Posterior vena cava (tissue), 2 donors: Measurements from ENCODE around the gene OR7D4. TPM values are rescaled to one million over a fixed set of nuclear protein-coding genes. Genes with fewer than 3 reads are reported as not detected.
A peak's percentile ranks its signal among the peaks of the same experiment; 100 is the strongest.
"Not testable (repeated sequence)": the region's sequence is repeated elsewhere in the genome, so short reads cannot be mapped to it uniquely, and the experiment has no call there.

Experiments used
- DNase-seq: peaks from one replicate; pipeline ENCODE4 v3.0.0-alpha.2; 2020; ENCODE audit warnings: low spot score
- intact Hi-C, 2 donors: fragments of 100-400 bp; cut with DNase I; formaldehyde crosslinking; loops; one replicate each; pipeline versions ENCODE4 v1.14.1 to v1.14.2; 2022 to 2023
- long read RNA-seq, 2 donors: library from polyadenylated mRNA; unstranded; transcript quantifications; one replicate each; pipeline ENCODE4 v2.0.0, GENCODE V29; 2020 to 2021
- total RNA-seq, 2 donors: library from RNA; stranded (reverse); fragmentation: NEBNext Ultra II Directional; extraction: Animal tissue kit (Norgen Biotek cat#: 25700); gene quantifications; one replicate each; pipeline ENCODE4 v1.2.1, GENCODE V29; 2021
- donor health status: DM: yes; HTN: yes; CAD: no.
- donor health status: DM: yes; HTN: yes; CAD: no.

Gene OR7D4
- not detected for total RNA-seq
- long read RNA-seq, donor 1: 0 reads
- long read RNA-seq, donor 2: 0 reads

DNA sequence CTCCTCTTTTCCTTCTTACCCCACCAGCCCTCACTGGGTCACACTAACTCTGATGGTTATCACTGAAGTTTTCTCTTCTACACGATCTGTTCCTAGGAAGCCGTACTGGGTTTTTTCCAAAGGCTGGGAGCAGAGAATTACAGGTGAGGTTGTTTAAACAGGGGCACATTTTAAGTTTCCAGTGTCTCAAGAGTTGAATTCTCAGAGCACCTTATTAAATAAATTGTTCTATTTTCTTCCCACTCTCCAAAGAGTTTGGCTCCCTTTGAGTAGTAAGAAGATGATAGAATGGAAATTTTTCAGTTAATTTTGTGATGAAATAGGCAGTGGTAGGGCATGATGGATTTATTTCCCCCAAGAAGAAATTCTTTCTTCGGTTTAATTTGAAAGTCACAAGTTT is at the start of gene OR7D4:
TSS of gene OR7D4 (minus strand) at position 101 of the 400 bp plus-strand sequence. CDS start 4,752 bp downstream, outside the sequence.
- intact Hi-C loops: no loop called here
- no peak for DNase-seq

DNA sequence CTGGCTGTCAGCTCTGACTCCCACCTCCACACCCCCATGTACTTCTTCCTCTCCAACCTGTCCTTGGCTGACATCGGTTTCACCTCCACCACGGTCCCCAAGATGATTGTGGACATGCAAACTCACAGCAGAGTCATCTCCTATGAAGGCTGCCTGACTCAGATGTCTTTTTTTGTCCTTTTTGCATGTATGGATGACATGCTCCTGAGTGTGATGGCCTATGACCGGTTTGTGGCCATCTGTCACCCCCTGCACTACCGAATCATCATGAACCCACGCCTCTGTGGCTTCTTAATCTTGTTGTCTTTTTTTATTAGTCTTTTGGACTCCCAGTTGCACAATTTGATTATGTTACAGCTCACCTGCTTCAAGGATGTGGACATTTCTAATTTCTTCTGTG is 31.8 kb upstream of the OR7D4 start:
- intact Hi-C loops: no loop called here
- no peak for DNase-seq

DNA sequence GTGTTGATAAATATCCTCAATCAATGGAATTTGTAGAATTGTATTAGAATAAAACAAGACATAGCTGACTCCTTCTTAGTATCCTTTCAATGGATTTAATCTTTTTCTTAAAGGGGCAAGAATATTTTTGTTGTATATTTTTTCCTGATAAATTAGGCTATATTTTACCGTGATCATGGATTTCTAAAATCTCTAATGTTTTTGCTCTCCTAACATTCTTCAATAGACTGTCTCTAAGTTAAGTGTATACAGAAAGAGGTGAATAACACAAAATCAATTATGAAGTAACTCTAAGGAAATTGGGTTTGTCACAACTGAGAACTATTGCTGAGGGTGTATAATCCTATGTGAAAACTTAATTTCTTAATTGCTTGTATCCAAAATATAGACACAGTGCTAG is 31.2 kb upstream of the OR7D4 start, which contains the start of gene OR7E24:
TSS of gene OR7E24 (plus strand) at position 301 of the 400 bp plus-strand sequence. CDS start 114 bp downstream, outside the sequence.
- DNase-seq: no peak
- intact Hi-C loops: no loop called here

DNA sequence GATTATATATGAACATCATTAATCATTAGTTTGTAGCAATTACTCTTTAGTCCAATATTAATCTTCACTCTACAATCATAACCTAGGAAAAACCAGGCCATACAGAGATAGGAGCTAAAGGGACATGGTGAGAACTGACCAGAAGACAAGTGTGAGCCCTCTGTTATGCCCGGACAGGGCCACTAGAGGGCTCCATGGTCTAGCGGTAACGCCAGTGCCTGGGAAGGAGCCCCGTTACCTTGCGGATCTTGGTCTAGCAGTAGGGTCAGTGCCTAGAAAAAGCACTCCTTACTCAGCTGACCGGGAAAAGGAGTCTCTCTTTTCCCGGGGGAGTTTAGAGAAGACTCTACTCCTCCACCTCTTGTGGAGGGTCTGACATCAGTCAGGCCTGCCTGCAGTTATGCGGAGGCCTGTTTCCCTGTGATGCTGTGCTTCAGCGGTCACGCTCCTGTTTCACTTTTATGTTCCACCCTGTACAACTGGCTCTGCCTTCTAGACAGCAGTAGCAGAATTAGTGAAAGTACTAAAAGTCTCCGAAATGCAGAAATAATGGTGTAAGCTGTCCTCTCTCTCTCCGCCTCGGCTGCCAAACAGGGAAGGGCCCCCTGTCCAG is 13.8 kb downstream of the OR7D4 start:
- intact Hi-C loops: loop anchor here in 1 of 2 donors (10.0 kb wide), 1 partner anchor 589 kb away; no protein-coding TSS in a partner anchor
- DNase-seq: peak; percentile 86

DNA sequence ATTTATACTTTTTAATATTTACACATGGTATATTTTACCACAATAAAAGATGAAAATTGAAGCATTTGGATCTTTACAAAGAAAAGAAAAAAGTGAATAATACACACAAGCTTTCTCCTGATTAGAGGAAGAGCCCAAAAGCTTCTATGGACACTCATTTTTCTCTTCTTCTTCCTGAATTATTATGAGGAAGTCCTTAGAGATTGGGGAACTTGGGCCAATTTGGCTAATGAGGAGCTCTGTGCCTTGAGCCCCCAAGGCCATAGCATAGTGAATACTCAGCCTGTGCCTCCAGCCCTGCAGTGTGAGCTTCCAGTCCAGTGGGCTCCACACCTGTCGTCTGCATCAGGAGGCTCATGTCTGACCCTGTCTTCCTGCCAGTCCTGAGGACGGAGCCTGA is 21.3 kb downstream of the OR7D4 start:
- intact Hi-C loops, DNase-seq: not testable (repeated sequence)

DNA sequence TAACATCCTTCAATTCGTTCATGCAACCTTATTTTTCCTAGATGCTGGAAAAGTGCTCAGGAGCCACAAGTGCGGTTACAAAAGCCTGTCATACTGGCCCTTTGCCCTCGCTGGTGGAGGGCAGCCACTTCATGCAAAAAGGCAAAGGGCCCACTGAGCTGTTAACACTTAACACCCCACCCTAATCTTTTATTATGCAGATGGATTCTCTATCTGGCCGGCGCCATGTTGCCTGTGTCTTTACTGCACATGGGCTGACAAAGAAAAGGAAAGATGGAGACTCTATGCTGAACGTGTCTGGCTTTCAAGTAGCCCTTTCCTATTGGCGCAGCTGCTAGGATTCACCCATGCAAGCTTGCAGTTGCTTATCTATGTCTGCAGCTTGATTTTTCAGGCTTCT is 29.9 kb downstream of the OR7D4 start:
- DNase-seq: no peak
- intact Hi-C loops: no loop called here

DNA sequence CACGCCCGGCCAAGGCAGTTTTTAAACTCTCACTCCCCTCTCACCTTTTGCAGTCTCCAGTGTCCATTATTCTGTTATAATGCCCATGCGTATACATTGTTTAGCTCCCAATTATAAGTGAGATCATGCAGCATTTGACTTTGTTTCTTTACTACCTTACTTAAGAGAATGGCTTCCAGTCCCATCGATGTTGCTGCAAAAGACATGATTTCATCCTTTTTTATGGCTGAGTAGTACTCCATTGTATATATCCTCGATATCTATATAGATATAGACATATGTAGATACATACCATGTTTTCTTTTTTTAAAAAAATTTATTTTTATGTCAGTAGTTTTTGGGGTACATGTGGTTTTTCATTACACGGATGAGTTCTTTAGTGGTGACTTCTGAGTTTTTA is 32.2 kb downstream of the OR7D4 start:
- intact Hi-C loops: no loop called here
- DNase-seq: no peak

DNA sequence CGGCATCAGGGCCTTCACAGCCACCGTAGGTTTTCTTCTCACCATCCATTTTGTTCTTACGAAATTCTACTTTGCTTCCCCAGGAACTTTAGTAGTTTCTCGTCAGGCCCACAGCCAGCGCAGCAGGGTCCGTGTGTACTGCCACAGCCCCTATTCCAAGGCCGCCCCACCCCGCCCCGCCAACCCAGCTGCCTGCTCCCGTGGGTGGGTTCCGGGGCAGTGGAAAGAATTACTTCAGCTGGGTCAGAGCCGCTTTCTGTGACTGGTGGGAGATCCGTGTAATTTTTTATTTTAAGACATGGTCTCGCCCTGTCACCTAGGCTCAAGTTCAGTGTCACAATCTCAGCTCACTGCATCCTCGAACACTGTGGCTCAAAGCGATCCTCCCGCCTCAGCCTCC is 36.4 kb downstream of the OR7D4 start:
- DNase-seq: no peak
- intact Hi-C loops: no loop called here

DNA sequence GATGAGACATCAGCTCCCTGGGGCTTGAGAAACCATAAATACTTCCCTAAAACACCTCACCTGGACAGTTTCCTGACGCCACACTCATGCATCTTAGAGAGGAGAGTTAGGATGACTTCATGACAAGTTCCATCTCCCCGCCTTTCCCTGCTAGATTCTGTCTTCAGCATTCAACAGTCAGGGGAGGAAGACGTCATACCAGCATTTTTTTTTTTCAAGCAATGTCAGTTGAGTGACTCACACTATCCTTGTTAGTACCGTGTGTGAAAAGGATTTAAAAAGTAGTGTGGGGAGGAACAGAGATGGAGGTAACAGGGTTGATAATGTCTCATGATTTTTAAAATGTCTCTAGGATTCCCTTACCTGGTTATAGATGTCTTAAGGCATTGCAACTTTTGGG is 40.5 kb downstream of the OR7D4 start, which contains the start of gene OR7D2:
TSS of gene OR7D2 (plus strand) at position 79 of the 400 bp plus-strand sequence. CDS start 6,803 bp downstream, outside the sequence.
- intact Hi-C loops: no loop called here
- no peak for DNase-seq

DNA sequence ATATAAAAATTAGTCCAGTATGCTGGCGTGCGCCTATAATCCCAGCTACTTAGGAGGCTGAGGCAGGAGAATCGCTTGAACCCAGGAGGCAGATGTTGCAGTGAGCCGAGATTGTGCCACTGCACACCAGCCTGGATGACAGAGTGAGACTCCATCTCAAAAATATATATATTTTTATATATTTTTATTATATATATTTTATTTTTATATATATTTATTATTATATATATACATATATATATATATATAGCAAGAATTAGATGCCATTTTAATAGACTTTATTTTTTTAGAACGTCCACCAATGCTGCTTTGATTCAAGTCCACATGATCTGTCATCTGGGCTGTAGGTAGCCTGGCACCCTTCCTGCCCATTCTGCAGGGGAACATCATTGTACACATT is 44.1 kb downstream of the OR7D4 start:
- intact Hi-C loops: no loop called here
- DNase-seq: no peak

DNA sequence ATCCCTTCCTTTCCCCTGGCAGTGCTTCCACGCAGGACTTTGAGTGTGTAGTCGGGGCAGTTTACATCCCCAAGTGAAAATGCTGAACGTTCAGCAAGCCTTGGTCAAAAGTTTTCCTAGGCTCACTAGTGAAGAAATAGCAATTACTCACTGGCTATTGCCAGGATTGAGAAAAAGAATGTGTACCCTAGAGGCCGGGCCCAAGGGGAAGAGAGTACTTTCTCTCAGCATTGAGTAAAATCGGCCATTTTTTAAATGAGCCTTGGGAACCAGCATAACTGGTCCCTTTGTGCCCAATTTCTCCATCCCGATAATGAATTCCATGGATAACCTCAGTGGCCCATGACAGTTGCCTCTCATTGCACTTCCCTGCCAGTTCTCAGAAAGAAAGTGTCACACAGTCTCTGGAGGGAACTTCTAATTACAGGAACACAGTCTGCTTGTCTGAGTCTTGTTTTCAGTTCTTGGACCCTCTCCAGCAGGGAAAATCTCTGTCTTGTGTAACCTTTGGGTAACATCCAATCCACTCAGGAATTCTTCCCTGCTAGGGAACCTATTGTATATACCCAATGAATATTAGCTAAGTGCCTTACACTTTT is 47.9 kb downstream of the OR7D4 start:
- intact Hi-C loops: no loop called here
- no peak for DNase-seq

DNA sequence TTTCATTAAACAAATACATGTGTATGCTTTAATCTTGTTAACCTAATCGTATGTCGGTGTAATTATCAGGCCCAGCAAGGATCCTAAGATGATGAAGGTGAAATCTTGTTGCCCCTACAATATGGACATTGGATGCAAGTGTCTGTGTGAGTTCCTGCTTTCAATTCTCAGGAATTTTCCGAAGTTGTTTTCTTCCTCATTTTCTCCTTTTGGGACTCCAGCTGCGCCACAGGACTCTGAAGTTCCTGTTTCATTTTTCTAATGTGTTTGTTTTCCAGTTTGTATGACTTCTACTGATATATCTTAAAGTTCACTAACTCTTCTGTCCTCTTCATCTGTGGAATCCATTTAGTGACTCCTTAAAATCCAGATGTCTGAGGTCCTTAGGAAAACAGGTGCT is 52.5 kb downstream of the OR7D4 start:
- no peak for DNase-seq
- intact Hi-C loops: no loop called here

DNA sequence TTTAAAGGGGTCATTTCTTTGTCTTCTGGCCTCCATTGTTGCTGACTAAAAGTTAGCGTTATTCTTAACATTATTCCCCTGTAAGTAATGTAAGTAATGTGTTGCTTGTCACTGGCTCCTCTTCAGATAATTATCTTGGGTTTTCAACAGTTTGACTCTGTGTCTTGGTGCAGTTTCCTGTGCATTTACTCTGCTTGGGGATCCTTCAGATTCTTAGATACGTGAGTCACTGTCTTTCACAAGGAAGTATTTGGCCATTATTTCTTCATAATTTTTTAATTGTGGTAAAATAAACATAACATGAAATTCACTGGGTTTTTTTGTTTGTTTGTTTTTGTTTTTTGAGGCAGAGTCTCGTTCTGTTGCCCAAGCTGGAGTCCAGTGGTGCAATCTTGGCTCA is 54.1 kb downstream of the OR7D4 start:
- no peak for DNase-seq
- intact Hi-C loops: no loop called here

DNA sequence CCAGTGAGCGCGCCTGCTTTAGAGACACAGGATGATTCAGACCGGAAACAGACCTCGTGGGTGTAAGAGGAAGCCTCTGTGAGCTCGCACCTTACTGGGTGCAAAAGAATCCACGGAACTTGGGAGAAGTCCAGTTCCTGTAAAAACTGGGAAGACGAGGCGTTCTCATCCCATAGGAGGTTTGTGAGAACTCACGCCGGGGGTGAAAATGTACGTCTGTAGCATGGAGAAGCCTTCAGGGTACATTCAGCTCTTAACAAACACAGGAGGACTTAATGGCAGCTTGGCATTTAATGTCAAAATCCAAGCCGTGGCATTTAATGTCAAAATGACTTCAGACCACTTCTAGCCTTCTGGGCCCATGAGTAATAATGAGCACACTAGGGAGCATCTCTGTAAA is 58.0 kb downstream of the OR7D4 start:
- no peak for DNase-seq
- intact Hi-C loops: no loop called here

Other genes with a start within 250 kb of the OR7D4 start
- gene MUC16, start 209.2 kb downstream of the OR7D4 start, total RNA-seq: under 1 TPM; under 0.01 to 0.10 TPM
- not detected for gene OR1M1, start 132.5 kb downstream of the OR7D4 start, total RNA-seq
- gene OR7G2, start 112.1 kb downstream of the OR7D4 start, total RNA-seq: not detected
- not detected for gene OR7G1, start 103.8 kb downstream of the OR7D4 start, total RNA-seq
- gene OR7G3, start 92.6 kb downstream of the OR7D4 start, total RNA-seq: not detected
- 10 to 100 TPM; 16.5 to 22.7 TPM for gene ZNF317, start 79.2 kb downstream of the OR7D4 start, total RNA-seq
- gene OR7D2, start 40.6 kb downstream of the OR7D4 start, total RNA-seq: not detected
- not detected for gene OR7E24, start 31.3 kb upstream of the OR7D4 start, total RNA-seq
- 1 to 10 TPM; 7.0 to 7.5 TPM for gene ZNF699, start 90.2 kb upstream of the OR7D4 start, total RNA-seq
- 10 to 100 TPM; 14.2 to 19.9 TPM for gene ZNF559, start 104.6 kb upstream of the OR7D4 start, total RNA-seq
- 1 to 10 TPM; 1.9 to 4.0 TPM for gene ZNF177, start 143.4 kb upstream of the OR7D4 start, total RNA-seq
- gene ZNF266, start 216.0 kb upstream of the OR7D4 start, total RNA-seq: 10 to 100 TPM; 19.3 to 20.0 TPM